HG02642 (cell line): ENCODE data around the gene TMEM72.

ENCODE experiments used
- ATAC-seq: cut with Tn5 transposase; IDR thresholded peaks from one replicate; pipeline ENCODE4 v1.9.1; 2021; ENCODE audit warnings: mild to moderate bottlenecking; ENCODE audit not compliant: unreplicated experiment, poor library complexity

The TMEM72 gene

DNA sequence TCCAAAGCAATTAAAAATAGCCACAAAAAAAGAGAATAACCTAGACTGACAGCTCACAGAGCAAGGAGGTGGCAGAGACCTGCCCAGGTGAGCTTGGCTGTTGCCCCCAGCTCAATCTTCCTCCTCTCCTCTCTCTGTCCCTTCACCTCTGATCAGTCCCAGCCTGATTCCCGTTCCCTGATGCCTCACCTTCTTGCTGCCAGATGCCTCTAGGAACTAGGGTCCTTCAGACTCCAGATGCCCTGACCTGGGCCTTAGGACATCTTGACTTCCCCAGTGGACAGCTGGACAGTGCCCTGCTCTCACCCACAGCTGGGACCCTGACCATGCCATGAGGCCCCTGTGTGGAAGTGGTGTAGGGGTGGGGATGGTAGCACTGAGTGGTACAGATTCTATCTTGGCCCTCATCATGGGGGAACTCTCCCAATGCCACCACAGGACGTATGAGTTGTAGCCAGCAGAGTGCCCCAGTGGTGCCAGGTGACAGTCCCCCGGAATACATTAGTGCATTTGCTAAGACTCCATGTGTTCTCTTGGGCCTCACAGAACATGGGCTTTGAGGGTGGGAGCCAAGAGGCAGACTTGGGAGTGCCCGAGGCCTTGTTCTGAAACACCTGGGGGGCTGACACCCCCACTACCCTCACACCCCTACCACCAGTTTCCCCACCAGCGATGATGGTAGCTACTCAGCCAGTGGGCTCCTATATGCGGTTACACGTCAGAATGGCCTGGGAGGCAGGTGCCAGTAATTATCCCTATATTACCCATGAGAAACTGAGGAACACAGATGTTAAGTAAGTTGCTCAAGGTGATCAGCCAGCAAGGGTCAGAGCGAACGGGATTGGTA, 65.4 kb downstream of the TMEM72 start:
- no peak for ATAC-seq

DNA sequence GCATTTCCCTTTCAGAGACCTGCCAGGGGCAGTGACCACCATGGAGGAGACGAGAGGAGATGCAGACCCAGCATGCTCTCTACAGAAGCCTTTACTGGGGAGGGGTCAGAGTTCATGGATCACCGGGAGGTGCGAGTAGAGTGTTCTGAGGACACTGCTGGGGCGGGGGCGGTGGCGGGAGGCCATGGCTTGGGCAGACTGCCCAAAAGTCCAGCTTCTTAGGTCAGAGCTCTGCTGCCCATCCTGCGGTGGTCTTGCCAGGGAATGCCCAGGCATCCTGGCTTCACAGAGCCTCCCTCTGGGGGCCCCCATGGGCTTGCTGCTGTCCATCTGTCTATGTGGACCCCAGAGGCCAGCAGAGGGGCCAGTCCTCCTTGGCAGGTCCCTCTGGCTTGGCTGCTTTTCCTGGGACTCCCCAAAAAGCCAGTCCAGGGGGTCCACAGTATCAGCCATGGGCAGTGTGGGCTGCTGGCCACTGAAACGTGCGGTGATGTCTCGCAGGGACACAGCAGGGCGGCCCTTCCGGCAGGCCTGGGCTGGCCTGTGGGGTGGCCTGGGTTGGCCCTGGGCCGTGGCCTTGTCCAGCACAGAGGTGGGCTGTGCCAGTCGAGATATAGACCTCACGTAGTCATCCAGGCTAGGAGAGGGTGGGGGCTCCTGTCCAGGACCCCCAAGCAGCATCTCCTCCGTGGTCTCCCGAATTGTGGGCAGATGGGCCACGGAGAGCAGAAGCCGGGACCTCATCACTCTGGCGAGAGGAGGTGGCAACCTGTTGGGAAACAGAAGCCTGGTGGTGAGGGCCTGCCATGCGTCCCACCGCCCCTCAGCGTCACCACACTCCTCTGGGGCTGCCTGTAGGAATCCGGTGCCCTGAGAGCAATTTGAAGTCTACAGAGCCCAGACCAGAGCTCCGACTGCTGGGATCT, 66.4 kb downstream of the TMEM72 start:
- ATAC-seq, result no peak

DNA sequence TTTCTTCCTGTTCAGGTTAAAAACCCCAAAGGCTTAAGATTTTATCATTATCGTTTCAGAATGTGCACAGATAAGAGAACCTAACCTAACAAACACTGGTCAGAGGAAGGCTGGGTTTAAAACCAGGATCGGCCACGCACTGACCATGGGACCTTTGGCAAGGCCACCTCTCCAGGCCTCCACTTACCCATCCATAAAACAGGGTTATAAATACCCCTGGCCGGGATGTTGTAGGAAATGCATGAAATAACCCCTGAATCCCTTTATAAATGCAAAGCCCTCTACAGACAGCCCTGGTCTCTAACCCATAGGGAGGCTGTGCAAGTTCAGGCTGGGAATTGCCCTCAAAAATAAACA, 67.1 kb downstream of the TMEM72 start:
- ATAC-seq, result no peak

DNA sequence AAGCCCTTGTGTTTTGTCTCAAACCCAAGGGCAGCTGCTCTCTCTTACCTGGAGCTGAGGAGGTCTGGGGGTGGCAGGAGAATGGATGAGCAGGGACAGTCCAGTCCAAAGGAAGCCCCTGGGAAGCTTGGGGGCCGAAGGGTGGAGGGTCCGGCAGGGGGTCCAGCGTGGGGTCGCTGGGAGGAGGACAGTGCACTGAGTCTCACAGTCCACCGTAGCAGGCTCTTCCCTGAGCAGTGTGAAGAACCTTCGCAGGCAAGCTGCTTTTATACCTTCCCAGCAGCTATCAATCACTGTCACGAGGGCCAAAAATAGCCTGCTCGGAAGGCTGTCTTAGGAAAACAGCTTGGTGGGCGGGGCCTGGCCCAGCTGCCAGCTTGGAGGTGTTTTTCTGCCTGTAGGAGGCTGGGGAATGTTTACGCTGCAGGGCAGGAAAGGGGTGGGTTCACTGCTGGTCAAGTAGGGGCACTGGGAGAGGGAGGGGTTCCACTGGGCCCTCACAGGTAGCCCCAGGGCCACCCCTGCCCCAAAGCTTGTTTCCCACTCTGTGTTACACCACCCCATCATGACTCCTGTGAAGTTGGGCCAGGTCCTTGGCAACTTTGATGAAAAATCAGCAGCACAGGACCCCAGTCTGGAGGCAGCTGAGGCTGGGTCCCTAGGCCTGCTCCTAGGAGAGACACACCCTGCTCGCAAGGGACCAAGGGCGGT, 67.6 kb downstream of the TMEM72 start, which contains the start of gene DEPP1:
Gene DEPP1, minus strand, starts transcription at position 240 of the 711 bp plus-strand sequence. CDS start 779 bp downstream, outside the sequence.
- peak; percentile 27 for ATAC-seq

DNA sequence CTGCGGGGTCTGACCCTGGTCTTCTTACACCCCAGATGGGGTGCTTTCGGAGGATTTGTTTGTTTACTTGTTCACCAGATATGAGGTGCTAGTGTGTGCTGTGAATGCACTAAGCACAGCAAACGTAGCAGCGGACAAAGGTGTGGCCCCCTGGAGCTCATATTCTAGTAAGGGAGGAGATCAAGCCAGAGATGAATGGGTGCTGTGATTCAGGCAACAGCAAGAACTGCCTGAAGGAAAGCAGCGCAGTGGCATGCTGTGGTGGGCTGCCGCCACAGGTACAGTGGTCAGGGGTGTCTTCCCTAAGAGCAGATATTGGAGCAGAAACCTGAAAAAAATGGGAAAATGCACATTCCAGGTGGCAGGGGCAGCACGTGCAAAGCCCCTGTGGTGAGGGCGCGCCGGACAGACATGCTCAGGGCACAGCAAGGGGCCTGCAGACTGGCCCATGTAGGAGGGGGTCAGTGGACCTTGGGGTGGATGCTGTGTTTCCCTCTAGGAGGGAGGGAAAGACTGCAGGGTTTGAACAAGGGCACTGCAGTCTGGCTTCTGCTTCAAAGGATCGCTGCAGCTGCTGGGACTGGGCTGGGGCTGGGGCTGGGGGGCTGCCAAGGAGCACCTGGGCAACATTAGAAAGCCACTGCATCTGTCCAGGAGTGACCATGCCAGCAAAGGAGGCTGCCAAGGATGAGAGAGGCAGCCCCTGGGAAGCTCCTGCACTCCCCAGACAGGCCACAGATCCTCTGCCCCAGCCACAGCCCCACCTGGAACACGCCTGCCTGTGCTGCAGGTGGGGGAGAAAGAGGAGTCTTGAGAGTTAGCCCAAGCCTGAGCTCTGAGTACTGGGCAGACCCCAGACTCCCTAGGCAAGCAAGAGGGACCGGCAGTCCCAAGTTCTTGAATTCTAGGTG, 68.4 kb downstream of the TMEM72 start:
- ATAC-seq, result no peak

DNA sequence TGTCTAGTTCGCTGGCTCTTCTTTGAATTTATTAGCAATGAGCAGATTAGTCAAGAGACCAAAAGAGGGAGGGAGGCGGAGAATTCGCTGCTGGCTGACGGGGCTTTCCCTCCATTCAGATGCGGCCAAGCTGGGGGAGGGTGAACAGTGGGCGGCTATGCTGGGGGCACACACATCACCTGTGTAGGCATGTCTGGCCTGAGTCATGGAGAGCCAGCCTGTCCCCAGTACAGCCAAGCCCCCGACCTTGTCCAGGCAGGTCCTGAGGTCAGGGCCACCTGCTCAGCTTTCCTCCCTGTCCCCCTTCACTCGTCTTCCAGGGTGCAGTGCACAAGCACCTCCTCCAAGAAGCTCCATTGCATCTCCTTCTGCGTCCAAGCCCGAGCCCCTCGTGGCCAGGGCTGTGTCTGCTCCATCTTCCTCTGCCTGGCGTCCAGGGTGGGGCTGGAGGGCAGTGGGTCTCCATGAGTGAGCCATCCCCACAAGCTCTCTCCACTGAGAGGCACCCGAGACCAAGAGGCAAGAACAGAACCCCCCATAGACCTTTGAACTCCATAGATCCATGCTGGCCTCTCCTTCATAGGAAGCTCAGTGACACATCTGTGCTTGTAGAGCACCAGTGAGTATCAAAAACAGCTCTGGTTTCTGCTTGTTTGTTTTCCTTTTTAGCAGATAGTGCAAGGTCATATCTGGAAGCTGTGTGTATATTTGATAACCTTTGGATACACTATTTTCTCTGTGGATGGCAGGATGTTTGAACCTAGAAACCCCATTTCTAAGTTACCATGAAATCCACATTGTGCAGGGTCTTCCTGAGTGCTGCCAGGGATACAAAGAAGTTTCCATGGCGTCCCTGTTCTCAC, 69.4 kb downstream of the TMEM72 start:
- no peak for ATAC-seq

DNA sequence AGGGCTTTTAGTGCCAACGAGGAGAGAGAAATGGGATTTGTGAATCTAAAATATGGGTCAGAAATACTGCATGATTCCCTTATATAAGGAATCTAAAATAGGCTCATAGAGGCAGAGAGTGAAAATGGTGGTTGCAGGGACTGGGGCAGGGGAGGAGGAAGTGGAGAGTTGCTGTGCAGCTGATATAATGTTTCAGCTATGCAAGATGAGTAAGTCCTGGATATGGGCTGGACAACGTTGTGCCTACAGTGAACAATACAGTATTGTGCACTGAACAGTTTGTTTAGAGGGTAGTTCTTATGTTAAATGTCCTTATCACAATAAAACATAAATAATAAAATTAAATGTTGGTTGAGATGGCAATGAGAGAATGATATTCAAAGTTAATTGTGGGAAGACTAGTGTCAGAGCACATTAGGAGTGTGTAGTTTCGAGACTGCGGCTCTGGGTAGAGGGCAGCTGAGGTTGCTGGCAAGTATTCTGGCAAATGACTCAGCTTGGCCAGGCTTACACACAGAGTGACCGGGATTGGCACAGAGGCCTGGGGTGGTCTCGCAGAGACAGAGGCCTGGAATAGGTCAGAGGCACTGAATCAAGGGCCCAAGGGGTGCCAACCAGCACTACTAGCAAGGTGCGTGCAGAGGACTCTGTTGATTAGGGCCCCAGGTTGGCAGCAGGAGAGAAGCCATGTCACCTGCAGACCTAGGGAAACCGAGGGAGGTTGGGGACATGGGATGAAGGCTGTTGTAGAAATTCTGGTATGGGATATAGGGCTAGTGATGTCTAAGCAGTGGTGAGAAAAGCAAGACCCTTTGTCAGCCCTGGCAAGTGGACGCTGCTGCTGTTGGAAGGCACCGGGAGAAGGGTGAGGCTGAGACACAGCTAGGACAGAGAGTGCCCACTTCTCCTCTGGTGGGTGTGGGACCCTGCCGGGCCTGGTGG, 70.3 kb downstream of the TMEM72 start:
- ATAC-seq, result peak; percentile 49

DNA sequence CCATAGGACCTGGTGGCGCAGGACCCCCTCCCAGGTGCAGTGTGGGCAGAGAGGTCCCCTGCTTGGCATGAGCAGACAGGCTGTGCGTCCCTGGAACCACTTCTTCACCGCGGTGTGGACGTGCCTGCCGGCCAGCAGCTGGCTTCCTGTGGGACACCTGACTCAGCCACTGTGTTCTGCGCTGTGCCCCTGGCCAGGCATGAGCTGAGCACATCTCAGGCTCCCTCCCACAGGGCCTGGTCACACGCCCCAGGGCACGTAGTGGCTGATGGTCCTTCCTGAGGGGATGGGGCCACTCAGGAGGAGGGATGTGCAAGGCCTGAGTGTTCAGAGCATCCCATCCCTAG, 71.0 kb downstream of the TMEM72 start:
- no peak for ATAC-seq

DNA sequence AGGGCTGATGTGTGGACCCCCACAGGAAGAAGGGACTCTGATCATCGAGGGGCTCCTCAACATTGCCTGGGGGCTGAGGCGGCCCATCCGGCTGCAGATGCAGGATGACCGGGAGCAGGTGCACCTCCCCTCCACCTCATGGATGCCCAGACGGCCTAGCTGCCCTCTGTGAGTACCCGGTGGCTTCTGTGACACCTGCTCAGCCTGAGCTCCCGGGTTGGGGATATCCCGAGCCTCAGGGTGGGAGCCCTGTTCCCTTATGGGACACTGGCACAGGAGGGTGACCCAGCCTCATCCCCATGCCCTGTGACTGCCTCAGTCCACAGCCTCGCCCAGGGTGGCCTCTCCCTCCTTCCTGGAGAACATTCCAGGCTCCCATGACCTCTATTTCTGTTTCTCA, 71.4 kb downstream of the TMEM72 start:
- no peak for ATAC-seq

DNA sequence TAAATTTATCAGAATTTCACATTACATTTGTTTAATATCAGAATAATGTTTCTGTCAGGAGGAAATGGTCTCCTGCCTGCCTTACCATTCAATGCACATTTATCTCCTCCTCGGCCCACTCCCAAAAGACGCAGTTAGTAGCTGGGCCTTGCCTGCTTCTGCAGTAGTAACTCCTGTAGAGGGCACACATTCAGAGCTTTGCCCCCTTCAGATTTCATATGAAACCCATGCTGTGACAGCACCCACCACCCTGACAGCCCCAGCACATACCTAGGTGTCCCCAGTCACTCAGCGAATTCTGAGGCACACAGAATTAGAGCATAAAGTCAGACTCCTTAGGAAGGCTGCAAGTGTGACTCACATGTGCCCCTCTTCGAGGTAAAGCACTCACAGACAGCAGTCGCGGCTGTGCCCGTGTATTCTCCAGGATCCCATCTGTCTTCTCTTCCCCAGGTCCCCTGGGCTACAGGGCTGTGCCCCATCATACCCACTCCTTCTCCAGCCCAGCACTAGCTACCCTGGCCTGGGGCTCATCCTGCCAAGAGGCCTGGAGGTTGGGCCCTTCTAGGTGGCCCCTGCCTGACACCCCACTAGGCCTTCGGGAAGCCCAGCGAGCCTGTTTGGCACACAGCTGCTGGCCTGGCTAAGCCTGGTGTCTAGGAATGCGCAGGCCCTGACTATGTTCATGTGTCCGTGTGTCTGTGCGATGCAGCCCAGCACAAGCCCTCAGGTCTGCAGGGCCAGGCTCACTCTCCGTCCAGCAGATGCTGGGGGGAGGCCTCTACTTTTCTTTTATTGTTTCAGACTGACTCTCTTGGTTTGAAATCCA, 72.1 kb downstream of the TMEM72 start:
- no peak for ATAC-seq

DNA sequence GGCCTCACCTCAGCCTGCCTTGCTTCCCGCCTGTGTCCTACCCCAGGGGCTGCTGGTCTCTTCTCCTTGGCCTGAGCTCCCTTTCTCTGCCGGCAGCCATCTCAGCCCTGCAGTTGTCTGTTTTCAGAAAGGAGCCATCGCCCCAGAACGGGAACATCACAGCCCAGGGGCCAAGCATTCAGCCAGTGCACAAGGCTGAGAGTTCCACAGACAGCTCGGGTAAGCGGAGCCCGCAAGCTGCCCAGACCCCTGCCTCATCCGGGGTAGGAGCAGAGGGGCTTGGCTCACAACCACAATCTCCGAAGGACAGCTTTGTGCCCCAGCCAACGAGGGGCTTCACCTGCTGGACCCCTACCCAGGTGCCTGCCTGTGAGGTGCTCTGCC, 72.8 kb downstream of the TMEM72 start:
- no peak for ATAC-seq

DNA sequence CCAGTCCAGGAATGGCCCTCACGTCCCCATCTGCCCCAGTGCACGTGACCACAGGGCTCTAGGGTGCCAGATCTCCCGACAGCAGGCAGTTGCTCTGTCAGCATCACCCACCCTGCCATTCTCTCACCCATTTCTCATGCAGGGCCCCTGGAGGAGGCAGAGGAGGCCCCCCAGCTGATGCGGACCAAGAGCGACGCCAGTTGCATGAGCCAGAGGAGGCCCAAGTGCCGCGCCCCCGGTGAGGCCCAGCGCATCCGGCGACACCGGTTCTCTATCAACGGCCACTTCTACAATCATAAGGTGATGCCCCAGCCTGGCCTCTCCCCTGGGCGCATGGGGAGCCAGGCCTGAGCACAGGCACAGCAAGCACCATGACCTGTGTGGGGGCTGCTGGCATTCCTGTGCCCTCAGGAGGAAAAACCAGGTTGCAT, 73.5 kb downstream of the TMEM72 start:
- ATAC-seq, result no peak

DNA sequence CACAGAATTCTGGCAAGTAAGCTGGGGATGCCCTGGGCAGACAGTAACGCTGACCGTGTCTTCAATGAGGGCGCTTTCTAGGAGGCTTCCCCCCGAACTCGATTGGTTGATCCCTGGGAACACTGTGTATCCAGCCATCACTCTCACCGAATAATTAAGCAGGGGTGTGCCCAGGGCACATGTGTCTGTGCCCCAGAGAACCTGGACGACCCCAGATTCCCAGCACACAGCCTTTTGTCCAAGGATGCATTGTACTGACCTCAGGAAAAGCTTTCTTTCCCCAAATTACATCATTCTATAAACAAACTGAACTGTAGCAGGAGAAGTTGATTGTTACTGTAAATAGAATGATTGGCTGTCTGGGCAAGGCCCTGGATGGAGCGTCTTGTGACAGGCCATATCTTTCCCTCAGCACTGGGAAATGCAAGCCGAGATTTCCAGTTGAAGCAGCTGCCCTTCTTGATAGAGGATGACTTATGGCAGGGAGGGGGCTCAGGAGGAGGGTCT, 74.1 kb downstream of the TMEM72 start:
- ATAC-seq, result no peak

DNA sequence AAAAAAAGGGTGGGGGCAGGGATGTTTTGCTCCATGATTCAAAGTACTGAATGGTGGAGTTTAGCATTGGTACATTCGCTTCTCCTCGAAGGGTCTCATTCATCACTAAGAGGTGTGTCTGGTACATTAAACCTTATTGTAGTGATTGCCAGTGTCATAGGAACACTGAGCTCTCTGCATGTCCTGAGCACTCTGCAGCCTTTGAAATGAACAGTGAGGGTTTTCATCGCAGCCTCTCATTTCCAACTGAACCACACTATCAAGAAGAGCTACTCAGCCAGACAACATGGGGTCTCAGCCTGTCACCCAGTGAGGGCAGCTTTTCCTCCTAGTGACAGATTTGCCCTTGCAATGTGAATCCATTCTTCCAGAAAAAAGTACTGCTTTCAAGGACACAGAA, 75.0 kb downstream of the TMEM72 start:
- ATAC-seq, result no peak
